Pulmonary artery endothelial cell (primary cell): ENCODE data around the gene PBX4. TPM values are rescaled to one million over a fixed set of nuclear protein-coding genes. Genes with fewer than 3 reads are reported as not detected.
"Not testable (repeated sequence)": the region's sequence is repeated elsewhere in the genome, so short reads cannot be mapped to it uniquely, and the experiment has no call there.

ENCODE experiments used
- DNase-seq: peaks from one replicate; pipeline ENCODE4 v3.0.0-alpha.2; 2011; ENCODE audit warnings: low read depth, low spot score
- total RNA-seq: library from RNA; depleted of rRNA; stranded (reverse); fragments of >200 nt; gene quantifications from 2 replicates; pipeline ENCODE4 v1.2.3, GENCODE V29; 2014

The PBX4 gene, protein sequence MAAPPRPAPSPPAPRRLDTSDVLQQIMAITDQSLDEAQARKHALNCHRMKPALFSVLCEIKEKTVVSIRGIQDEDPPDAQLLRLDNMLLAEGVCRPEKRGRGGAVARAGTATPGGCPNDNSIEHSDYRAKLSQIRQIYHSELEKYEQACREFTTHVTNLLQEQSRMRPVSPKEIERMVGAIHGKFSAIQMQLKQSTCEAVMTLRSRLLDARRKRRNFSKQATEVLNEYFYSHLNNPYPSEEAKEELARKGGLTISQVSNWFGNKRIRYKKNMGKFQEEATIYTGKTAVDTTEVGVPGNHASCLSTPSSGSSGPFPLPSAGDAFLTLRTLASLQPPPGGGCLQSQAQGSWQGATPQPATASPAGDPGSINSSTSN
- total RNA-seq: 0.07 TPM in 2 replicates

DNA sequence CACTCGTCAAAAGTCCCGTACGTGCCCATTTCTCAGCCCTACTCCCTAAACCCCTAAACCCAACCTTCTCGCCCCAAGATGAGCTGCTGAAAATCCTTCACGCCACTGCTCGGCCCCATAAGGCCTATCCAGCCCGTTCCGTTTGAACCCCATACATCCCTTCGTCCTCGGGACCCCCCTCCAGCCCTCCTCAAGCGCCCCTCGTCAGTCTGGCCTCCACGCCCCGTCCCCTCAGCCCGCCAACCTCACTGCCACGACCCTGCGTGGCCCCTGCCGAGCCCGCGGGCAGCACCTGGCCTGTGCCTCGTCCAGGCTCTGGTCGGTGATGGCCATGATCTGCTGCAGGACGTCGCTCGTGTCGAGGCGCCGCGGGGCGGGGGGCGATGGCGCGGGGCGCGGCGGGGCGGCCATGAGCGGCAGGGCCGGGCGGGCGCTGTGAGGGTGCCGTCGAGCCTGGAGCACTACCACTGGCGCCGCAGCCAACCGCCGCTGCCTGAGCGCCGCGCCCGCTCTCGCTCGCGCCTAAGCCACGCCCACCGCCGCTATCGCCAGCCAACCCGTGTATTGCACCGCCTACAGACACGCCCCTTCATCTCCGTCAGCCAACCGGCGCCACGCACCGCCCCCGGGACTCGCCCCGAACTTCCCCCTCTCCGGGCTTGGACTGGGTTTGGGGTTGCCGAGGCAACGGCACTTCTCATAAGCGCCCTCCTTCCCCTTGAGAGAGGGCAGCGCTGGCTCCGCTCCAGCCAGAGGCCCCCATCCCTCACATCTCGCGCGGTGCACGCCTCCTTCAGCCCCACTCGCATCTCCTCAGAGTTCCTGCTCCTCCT, at the start of gene PBX4:
Gene PBX4, minus strand, starts transcription at position 469 of the 833 bp plus-strand sequence. Its CDS starts 58 bp downstream, at position 411.
- DNase-seq: no peak

DNA sequence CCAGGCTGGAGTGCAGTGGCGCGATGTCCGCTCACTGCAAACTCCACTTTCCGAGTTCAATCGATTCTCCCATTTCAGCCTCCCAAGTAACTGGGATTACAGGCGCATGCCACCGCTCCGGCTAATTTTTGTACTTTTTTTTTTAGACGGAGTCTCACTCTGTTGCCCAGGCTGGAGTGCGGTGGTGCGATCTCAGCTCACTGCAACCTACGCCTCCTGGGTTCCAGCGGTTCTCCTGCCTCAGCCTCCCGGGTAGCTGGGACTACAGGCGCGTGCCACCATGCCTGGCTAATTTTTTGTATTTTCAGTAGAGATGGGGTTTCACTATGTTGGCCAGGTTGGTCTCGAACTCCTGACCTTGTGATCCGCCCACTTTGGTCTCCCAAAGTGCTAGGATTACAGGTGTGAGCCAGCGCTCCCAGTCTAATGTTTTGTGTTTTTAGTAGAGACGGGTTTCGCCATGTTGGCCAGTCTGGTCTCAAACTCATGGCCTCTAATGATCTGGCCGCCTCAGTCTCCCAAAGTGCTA, 47.0 kb upstream of the PBX4 start:
- DNase-seq: not testable (repeated sequence)

DNA sequence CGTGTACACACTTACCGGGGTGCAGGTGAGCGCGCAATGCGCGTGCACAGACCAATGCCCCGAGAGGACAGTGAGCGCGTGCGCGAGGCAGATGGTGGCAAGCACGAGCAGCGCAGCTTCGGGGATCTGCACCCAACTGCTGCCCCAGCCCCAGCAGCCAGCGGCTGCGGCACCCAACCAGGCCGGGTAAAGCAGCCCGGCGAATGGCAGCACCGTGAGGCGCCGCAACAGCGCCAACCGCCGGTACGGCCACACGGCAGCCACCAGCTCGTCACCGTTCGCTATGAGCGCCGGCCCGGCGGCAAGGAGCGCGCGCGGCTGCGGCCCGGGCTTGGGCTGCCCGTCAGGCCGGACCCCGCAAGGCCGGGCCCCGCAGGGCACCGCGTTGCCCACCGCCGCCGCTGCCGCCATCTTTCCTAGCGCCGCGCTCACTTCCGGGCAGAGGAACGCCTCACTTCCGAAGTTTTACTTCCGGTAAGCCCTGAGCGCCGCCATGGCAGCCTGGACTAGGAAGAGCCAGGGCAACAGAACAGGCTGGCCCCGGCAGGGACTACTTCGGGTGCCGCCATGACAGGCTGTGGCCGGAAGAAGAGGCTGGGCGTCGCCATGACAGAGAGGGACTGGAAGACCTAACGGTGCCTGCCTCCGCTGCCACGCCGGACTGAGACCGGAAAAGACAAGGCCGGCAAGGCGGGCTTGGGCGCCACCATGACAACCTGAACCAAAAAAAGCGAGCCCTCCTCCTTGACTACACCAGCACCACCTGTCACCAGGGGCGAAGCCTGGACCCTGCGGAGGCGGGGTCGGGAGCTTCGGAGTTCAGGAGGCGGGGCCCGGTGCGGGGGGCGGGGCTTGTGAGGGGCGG, 45.0 kb upstream of the PBX4 start, which contains the start of gene ATP13A1:
Gene ATP13A1, minus strand, starts transcription at position 421 of the 865 bp plus-strand sequence. Its CDS starts 10 bp downstream, at position 411.
- DNase-seq: peak; percentile 89

DNA sequence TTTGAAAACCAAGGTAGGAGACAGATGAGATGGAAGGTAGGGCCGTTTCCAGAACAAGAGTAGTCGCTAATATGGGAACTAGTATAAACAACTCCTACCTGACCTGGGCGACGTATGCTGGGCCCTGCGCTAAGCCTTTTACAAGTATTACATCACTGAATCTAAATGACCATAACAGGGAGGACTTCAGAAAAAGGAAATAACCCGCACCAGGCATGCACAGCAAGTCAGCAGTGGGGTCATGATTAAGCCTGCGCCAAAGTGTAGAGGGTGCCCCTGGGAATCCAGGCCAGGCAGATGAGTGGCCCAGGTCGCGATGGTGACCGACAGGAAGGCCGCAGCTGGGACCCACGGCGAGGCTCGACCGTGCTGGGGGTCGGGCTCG, 44.4 kb upstream of the PBX4 start:
- no peak for DNase-seq

DNA sequence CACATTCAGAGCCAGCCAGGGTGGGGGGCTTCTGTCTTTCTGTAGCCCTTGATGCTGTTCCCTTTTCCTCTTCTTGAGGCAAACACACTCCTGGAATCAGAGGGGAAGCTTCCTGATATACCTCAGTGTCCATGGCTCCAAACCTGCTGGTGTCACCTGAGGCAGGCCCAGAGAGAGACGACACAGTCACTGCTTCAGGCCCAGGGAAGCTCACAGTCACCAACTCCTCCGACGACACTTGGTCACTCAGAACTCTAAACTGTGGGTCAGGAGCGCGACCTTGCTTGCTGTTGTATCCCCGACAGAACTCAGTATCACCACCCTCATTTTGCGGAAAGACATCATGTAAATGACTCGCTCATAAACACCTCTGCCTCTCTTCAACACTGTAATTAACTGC, 43.9 kb upstream of the PBX4 start:
- no peak for DNase-seq

DNA sequence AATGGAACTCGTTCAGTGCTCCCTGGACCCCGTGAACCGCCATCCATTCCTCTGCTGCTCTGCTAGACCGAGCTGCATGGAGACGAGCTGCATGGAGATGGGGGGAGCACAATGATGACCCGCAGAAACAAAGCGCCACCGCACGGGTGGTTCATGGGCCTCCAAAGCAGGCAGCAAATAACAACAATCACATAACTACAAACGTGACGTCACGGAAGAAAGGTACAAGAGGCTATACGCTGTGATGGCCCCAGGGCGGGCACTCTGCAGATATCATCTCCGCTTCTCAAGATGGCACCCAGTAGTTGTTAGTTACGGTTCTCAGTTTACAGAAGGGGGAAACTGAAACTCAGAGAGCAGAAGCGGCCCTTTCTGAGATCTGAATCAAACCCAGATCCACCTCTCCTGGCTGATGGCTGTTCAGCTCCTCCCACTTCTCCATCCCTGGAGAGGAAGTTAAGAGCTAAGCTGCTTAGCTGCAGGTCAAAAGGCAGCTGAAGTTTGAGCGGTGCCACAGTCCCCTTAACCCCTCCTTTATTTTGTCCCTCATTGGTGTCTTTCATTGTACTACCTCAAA, 43.3 kb upstream of the PBX4 start:
- no peak for DNase-seq

DNA sequence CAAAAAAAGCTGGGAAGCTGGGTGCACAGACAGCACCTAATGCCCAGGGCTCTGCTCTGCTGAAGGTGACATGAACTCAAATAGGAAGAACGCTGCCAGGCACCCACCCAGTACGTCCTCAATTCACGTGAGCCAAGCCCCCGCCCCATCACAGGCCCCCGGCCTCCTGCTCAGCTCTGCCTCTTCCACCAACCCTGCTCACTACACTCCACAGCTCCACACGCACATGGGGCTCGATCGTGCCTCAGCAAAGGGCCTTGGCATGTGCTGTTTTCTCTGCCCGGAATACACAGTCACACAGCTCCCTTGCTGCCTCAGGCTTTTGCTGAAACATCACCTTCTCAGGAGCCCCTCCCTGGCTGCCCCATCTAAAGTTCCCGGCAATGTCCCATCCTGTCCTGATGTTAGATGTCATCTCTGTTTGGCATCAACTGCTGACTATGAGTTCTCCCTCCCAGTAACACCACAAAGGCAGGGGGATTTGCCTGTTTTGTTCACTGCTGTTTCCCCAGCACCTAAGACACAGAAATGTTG, 42.7 kb upstream of the PBX4 start:
- no peak for DNase-seq

DNA sequence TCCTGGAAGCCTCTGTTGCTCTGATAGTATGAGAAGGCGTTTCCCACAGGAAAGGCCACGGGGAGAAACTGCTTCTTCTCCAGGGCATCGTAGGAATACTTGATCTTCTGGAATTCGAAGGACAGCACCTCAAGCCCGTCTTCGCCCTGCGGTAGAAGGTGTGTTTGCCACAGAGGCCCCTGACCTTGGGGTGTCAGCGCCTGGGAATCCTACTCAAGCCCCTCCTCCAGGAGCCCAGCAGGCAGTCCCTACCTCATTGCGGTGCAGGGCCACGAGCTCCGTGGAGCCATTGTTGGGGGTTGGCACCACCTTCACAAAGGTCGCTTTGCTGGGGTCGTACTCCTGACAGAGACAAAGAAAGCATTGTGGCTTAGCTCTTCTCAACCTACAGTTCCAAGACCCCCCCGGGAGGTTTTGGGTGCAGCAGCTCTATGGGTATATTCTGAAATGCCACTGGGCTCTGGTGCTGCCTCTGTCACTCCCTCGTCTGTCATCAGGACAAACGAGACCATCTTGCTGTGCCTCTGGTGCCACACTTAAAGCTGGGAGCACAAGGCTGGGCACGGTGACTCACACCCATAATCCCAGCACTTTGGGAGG, 41.3 kb upstream of the PBX4 start:
- DNase-seq: no peak

DNA sequence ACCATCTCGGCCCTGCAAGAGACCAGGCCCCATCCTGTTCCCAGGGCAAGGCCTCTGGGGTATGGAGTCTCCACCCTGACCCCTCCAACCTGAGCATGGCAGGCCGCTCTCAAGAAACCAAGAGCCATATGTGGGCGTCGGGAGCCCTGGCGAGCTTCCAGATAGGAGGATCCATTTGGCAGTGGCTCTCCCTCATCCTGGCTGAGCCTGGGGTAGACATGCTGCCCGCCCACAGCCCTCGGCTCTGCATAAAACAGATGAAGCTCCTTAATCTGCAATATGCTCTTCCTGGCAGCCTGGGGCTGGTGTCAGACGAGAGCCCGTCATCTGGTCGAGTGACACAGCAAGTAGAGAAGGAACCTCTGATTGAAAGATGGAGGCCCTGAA, 38.9 kb upstream of the PBX4 start:
- DNase-seq: no peak

DNA sequence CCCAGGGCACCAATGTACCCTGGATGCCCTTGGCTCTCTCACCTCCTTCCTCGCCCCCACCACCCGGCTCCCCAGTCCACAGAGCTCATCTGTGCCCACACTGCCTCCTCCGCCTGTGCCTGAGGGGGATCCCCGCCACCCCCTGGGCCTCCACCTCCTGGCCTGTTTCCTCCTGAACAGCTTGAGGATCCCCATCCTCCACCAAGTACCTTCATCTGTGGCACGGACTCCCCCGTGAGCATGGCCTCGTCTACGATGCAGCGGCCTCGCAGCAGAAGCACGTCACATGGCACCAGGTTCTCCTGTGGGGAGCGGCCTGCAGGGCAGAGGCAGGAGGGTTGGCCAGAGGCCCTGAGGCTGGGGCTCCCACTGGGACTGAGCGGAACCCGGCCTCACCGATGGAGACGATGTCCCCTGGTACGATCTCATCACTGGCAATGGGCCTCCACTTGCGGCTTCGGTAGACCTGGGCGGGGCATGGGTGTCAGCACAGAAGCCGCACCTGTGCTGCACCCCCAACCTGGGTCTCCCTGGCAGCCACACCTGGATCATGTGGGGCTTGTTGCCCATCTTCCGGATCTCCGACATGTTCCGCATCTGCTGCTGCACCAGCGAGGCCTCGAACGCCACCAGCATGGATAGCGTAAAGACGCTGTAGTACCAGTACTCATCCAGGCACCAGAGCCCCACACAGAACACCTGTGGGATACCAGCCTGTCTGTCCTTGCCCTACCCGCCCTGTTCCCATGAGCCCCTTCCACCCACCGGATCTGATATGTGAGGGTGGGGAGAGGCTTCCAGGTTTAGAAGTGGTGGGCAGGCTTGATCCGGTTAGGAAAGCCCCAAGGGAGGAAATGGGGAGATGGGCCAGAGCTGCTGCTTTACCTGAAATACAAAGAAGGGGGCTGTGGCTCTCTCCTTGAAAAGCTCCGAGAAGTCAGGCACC, 38.2 kb upstream of the PBX4 start:
- DNase-seq: no peak

DNA sequence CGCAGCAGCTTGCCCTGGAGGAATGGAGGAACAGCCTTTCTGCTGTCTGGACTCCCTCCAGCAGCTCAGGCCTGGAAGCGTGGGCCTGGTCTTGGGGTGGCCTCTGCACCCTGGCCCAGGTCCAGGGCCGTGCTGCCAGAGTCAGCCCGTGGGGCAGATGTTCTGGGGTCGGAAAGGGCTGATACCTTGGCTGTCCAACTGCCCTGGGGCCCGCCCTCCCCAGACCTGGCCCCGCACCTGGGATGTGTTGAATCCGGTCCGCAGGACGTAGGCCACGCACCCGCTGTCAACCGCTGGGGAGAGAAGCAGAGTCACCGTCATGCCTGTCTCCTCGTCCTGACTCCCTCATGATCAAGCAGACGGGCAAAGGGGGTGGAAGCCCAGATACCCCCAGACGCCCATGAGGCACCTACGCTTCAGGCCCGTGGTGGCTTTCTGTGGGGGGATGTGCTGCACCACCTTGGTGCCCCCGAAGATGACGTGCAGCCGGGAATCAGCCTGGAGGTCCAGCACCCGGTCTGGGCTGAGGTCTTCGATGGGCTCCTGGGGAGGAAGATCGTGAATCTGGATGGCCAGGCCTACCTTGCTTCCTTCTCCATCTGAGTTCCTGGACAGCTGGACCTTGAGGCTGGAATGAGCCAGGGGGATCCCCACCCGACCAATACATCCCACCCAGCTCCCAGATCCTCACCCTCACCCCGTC, 37.3 kb upstream of the PBX4 start:
- no peak for DNase-seq

DNA sequence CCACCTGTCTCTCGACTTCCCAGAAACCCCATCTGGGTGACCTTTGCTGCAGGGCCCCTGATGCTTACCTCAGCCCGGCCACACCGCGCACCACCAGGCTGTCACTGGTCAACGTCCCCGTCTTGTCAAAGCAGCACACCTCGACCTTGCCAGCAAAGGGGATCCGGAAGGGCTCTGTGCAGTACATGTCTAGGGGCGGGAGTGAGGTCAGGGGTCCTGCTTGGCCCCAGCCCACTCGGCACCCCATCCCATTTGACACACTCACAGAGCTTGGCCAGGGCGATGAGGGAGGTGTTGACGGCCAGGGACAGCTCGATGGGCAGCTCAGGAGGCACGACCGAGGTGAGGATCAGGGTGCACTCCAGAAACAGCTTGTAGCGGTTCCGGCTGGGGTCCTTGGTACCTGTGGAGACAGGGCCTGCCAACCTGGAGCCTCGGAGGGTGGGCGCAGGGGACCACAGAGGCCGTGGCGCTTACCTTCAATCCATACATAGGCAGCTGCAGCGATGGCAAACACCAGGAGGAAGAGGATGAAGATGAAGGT, 36.6 kb upstream of the PBX4 start:
- DNase-seq: no peak

DNA sequence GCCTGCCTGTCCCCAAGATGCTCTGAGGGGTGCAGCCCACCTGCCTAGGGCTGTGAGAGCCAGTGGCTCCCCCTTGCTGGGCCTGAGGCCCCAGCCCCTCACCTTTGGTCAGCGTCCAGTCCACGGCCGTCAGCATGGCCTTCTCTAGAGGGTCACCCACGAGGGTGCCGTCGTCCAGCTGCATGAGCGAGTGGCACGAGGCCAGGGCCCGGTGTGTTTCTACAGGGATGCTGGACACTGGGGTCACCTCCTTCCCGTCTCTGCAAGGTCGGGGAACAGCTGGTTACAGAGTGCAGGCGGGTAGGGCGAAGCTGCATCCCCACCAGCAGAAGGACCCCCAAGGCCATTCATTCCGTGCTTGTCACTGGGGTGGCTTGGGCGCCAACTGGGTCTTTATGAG, 36.0 kb upstream of the PBX4 start:
- DNase-seq: no peak

DNA sequence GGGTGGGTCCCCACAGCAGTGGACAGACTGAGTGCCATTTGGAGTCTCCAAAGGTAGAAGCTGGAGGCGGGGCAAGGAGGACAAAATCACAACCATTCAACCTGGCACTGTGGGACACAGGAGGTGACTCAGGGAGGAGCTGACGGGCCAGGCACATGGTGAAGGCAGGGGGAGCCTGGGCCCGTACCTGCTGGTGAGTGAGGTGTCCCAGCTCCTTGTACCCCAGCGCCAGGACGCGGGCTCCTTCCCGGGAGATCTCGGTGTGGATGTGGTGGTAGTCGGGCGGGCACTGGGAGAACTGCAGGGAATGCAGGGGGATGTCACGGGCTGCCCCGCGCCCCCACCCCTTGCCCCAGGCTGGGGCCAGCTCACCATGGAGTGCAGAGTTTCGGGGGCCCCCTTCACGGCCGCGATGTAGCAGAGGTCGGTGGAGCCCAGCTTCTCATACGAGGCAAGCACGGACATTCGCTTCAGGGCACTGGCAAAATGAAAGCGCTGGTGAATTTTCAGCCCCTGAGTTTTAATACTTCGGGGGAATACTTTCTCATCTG, 35.2 kb upstream of the PBX4 start:
- DNase-seq: no peak

DNA sequence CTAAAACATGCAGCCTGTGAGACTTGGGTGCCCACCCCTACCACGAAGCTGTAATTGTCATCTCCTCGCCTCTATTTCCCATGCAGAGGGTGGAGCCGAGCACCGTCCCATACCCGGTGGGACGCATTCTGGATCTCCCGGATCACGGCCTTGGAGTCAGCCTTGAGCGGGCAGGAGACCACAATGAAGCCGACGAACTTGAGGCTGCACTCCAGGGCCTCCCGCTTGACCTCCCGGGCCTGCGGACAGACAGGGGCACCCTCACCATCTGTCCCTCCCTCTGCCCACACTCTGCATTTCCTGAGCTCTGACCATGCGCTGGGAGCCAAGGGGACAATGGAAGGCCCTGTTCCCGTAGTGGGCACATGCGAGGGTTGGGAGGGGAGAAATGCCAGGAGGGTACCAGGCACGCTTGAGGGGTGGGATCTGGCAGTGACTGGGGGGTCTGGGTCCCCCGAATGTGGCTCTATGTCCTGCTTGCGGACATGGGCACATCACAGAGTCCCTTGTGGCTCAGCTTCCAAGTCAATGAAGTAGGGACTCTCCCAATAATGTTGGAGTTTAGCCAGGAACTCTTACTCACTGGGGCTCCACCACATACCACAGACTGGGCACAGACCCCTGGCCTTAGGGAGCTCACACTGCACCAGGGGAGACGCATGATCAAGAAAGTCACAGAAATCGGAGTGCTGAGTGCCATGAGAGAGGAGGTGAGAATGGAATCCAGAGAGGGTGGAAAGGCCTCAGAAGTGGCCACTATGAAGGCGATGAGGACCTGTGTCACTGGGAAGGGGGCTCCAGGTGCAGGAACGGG, 34.2 kb upstream of the PBX4 start:
- DNase-seq: no peak

DNA sequence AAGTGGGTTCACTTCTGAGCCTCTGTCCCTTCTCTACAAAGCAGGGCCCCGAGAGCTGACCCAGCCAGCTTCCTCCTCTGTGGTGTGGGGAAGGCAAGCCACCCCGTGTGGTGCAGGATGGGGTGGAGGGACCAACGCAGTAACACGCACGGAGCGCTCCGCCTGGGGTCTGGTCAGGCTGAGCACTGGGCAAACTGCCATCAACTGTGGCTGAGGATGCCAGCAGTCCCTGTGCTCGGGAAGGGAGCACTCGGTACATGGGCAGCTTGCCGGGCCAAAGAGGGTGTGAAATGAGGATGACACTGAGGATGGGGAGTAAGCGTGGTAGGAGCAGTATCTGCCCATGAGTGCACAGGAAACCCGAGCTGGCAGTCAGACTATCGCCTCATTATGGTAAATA, 32.6 kb upstream of the PBX4 start:
- DNase-seq: no peak

DNA sequence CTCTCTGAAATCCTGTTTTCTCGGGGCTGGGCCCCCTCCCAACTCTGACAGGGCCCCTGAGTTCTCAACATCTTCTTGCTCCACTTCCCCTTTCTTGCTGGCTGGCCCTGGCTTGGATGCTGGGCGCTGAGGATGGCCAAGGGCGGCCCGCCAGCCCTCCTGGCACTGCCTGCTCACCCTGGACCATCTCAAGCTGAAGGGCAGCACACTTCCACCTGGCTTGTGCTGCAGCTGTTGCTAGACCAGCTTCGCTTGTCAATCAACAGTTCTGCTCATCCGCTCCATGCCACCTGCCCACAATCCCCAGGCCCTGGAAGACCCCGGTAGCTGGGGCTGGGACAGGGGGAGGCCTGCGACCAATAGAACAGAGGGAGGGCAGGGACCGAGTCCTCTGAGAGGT, 31.8 kb upstream of the PBX4 start:
- DNase-seq: no peak
